Keratinocyte (primary cell): ENCODE measurements around the gene OGA. TPM values are rescaled to one million over a fixed set of nuclear protein-coding genes. Genes with fewer than 3 reads are reported as not detected.

Source experiments
- DNase-seq: peaks from one replicate; pipeline ENCODE4 v3.0.0-alpha.2; 2011; ENCODE audit warnings: low read depth, missing footprints, low spot score
- FAIRE-seq: peaks from 2 replicates; lab custom pipeline; 2011; peaks lifted over from hg19 to GRCh38; lab: Jason Lieb, UNC
- H2AFZ ChIP-seq: 2 replicates; pipeline ENCODE4 v1.6.0; 2012; ENCODE audit warnings: low read length, control low read depth, inconsistent platforms; ENCODE audit not compliant: control insufficient read depth
- H3K27ac ChIP-seq: 2 replicates; pipeline ENCODE4 v1.5.1; 2011; ENCODE audit warnings: low read length; ENCODE audit not compliant: control insufficient read depth, insufficient read depth
- H3K27me3 ChIP-seq: 3 replicates; pipeline ENCODE4 v1.6.0; 2011; ENCODE audit warnings: low read length; ENCODE audit not compliant: control insufficient read depth, insufficient read depth; ENCODE audit errors: extremely low read depth
- H3K36me3 ChIP-seq, 2 experiments: 2 replicates in 1 of 2; 3 replicates in 1 of 2; pipeline ENCODE4 v1.5.1; 2011; ENCODE audit warnings: low read length in 2 of 2, mild to moderate bottlenecking in 1 of 2; ENCODE audit not compliant: control insufficient read depth in 2 of 2, insufficient read depth in 2 of 2; ENCODE audit errors: extremely low read depth in 1 of 2
- H3K4me1 ChIP-seq: 3 replicates; pipeline ENCODE4 v1.5.1; 2011; ENCODE audit warnings: low read length; ENCODE audit not compliant: control insufficient read depth, insufficient read depth; ENCODE audit errors: extremely low read depth
- H3K4me2 ChIP-seq: 3 replicates; pipeline ENCODE4 v1.6.0; 2011; ENCODE audit warnings: low read depth, low read length; ENCODE audit not compliant: control insufficient read depth, insufficient read depth; ENCODE audit errors: extremely low read depth
- H3K4me3 ChIP-seq, 3 experiments: fragments of 200-600 bp in 1 of 3; sonication (generic) in 1 of 3; 2 replicates in 2 of 3; 3 replicates in 1 of 3; pipeline ENCODE4 v1.5.1; 2011 to 2016; ENCODE audit warnings: low read length in 3 of 3, mild to moderate bottlenecking in 3 of 3, control low read depth in 2 of 3, inconsistent platforms in 1 of 3, low read depth in 1 of 3, mixed read lengths in 1 of 3, mixed run types in 1 of 3, moderate library complexity in 1 of 3; ENCODE audit not compliant: control insufficient read depth in 2 of 3, insufficient read depth in 2 of 3; ENCODE audit errors: extremely low read depth in 1 of 3
- H3K79me2 ChIP-seq: 2 replicates; pipeline ENCODE4 v1.6.0; 2012; ENCODE audit warnings: low read length; ENCODE audit not compliant: control insufficient read depth, insufficient read depth
- H3K9ac ChIP-seq: 3 replicates; pipeline ENCODE4 v1.6.0; 2011; ENCODE audit warnings: low read length; ENCODE audit not compliant: control insufficient read depth, insufficient read depth; ENCODE audit errors: extremely low read depth
- H3K9me1 ChIP-seq: 3 replicates; pipeline ENCODE4 v1.6.0; 2011; ENCODE audit warnings: low read length; ENCODE audit not compliant: control insufficient read depth, insufficient read depth; ENCODE audit errors: extremely low read depth
- H3K9me3 ChIP-seq: 2 replicates; pipeline ENCODE4 v1.5.1; 2012; ENCODE audit warnings: low read depth, low read length; ENCODE audit not compliant: control insufficient read depth
- H4K20me1 ChIP-seq: 3 replicates; pipeline ENCODE4 v1.6.0; 2011; ENCODE audit warnings: low read length; ENCODE audit not compliant: control insufficient read depth, insufficient read depth; ENCODE audit errors: extremely low read depth
- EZH2 ChIP-seq: IDR thresholded peaks from one replicate; pipeline ENCODE4 v1.6.1; 2012; ENCODE audit warnings: inconsistent platforms, mild to moderate bottlenecking, low read length, moderate library complexity
- dilution Hi-C: fragments of 300-500 bp; cut with MboI; formaldehyde crosslinking; loops from one replicate; pipeline ENCODE4 v1.7.0; 2020; ENCODE audit warnings: low sequenced_read_pairs; ENCODE audit not compliant: extremely low pct_ligation_motif_present
- polyA plus RNA-seq, 5 experiments: library from polyadenylated mRNA; depleted of rRNA in 3 of 5; stranded (reverse) in 3 of 5; stranded (forward) in 1 of 5; unstranded in 1 of 5; fragments of >200 nt; gene quantifications; 1 replicate in 1 of 5; 2 replicates in 3 of 5; 3 replicates in 1 of 5; pipeline versions ENCODE4 v1.2.1 to v1.2.3, GENCODE V29; 2011 to 2012; ENCODE audit warnings: missing spikeins in 2 of 5, low read depth in 1 of 5, low replicate concordance in 1 of 5
- TF ChIP-seq, protein P1 (sequence below), 3 experiments: IDR thresholded peaks in 1 of 3; conservative IDR thresholded peaks in 1 of 3; optimal IDR thresholded peaks in 1 of 3; 2 replicates in 2 of 3; 3 replicates in 1 of 3; pipeline versions ENCODE3 to v1.5.1; 2011; ENCODE audit warnings: low read length in 3 of 3, mild to moderate bottlenecking in 3 of 3, moderate library complexity in 2 of 3, control low read depth in 1 of 3, inconsistent platforms in 1 of 3; ENCODE audit not compliant: insufficient read depth in 2 of 3; ENCODE audit errors: extremely low read depth in 1 of 3

OGA gene
- polyA plus RNA-seq, 1 donor (not counting 4 experiments of a cell fraction or from before 2014, with no cell fraction given) = 104 TPM

DNA sequence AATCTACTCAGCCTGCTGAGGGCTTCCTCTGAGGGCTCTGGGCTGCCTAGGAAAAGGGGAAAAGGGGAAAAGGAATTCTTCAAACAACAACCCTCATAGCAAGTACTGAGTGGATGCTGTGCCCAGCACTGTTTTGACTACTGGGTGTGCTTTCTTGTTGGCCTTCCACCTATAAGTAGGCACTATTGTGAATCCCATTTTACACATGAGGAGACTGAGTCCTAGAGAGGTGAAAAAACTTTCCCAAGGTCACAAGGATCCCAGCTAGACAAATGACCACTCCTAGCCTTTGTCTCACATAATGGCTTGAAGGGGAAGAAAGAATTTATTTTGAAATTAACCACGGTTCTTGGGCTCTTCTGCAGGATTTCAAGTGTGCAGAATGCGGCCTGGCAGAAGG lies 59.4 kb downstream of the OGA start:
- peaks cover 16% of the 10 kb centered on the region for H3K27me3 ChIP-seq
- H3K4me2 ChIP-seq = no peak overlapping the region
- H3K4me3 ChIP-seq = no peak overlapping the region
- FAIRE-seq (no peak), DNase-seq (no peak)
- H3K9me3 ChIP-seq = no peaks in the 10 kb centered on the region
- TF ChIP-seq, protein P1, sequence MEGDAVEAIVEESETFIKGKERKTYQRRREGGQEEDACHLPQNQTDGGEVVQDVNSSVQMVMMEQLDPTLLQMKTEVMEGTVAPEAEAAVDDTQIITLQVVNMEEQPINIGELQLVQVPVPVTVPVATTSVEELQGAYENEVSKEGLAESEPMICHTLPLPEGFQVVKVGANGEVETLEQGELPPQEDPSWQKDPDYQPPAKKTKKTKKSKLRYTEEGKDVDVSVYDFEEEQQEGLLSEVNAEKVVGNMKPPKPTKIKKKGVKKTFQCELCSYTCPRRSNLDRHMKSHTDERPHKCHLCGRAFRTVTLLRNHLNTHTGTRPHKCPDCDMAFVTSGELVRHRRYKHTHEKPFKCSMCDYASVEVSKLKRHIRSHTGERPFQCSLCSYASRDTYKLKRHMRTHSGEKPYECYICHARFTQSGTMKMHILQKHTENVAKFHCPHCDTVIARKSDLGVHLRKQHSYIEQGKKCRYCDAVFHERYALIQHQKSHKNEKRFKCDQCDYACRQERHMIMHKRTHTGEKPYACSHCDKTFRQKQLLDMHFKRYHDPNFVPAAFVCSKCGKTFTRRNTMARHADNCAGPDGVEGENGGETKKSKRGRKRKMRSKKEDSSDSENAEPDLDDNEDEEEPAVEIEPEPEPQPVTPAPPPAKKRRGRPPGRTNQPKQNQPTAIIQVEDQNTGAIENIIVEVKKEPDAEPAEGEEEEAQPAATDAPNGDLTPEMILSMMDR (optimal IDR thresholded peaks at IDR 0.05 in 1 of 3, IDR thresholded peaks at IDR 0.05 in 1 of 3, conservative IDR thresholded peaks at IDR 0.05 in 1 of 3; ENCODE audit: extremely low read depth in 1 of 3, insufficient read depth in 2 of 3, low read length in 3 of 3) = no peak
- no peak for TF ChIP-seq EZH2
- H3K36me3 ChIP-seq = no peaks in the 10 kb centered on the region
- H4K20me1 ChIP-seq = no peaks in the 10 kb centered on the region
- no peak overlapping the region for H3K9ac ChIP-seq
- no peaks in the 10 kb centered on the region for H3K79me2 ChIP-seq
- no peaks in the 10 kb centered on the region for H3K9me1 ChIP-seq
- dilution Hi-C loops = no loop called here
- no peaks in the 10 kb centered on the region for H3K4me1 ChIP-seq
- H3K27ac ChIP-seq = no peak overlapping the region
- H2AFZ ChIP-seq = no peak overlapping the region

DNA sequence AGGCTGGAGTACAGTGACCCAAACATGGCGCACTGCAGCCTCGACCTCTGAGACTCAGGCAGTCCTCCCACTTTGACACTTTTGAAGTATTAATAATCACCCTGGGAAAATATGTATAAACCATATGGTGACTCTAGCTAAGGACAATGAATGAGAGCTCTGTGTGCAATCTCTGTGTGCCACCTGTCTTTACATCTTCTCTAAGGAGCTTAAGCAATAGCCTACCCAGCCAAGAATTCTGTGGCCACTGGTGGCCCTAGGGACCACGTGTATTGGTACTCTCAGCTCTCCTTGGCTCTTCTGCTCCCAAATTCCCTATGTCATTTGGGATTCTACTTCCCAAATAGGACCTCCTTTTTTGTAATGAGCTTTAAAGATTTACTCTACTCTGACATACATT lies 66.0 kb downstream of the OGA start:
- no peaks in the 10 kb centered on the region for H3K9me1 ChIP-seq
- DNase-seq = no peak
- dilution Hi-C loops = no loop called here
- TF ChIP-seq, protein P1 (optimal IDR thresholded peaks at IDR 0.05 in 1 of 3, IDR thresholded peaks at IDR 0.05 in 1 of 3, conservative IDR thresholded peaks at IDR 0.05 in 1 of 3; ENCODE audit: extremely low read depth in 1 of 3, insufficient read depth in 2 of 3, low read length in 3 of 3) = no peak
- TF ChIP-seq EZH2 = no peak
- no peaks in the 10 kb centered on the region for H4K20me1 ChIP-seq
- no peak for FAIRE-seq
- no peak overlapping the region for H3K4me2 ChIP-seq
- H3K36me3 ChIP-seq = no peaks in the 10 kb centered on the region
- H3K4me1 ChIP-seq = no peaks in the 10 kb centered on the region
- H2AFZ ChIP-seq = no peak overlapping the region
- no peaks in the 10 kb centered on the region for H3K9me3 ChIP-seq
- H3K9ac ChIP-seq = no peak overlapping the region
- no peak overlapping the region for H3K4me3 ChIP-seq
- H3K79me2 ChIP-seq = no peaks in the 10 kb centered on the region
- H3K27me3 ChIP-seq = peaks cover 7% of the 10 kb centered on the region
- no peak overlapping the region for H3K27ac ChIP-seq
